ENCODE data around the gene PADI4.

- TF ChIP-seq MXI1 (IDR thresholded peaks at IDR 0.05; ENCODE audit: borderline replicate concordance, low read depth, low read length), result no peak
- TF ChIP-seq CTCF (conservative IDR thresholded peaks at IDR 0.05; ENCODE audit: low read depth, low read length), result no peak
- TF ChIP-seq BHLHE40 (IDR thresholded peaks at IDR 0.05; ENCODE audit: low read depth, low read length), result no peak
- no peak for TF ChIP-seq POLR2A (IDR thresholded peaks at IDR 0.05; ENCODE audit: low read depth, low read length)
- TF ChIP-seq RCOR1 (IDR thresholded peaks at IDR 0.05; ENCODE audit: insufficient replicate concordance, low read length), result no peak
- no peak for TF ChIP-seq ELK1 (IDR thresholded peaks at IDR 0.05; ENCODE audit: borderline replicate concordance, low read depth, low read length)
- TF ChIP-seq NFE2L2 (IDR thresholded peaks at IDR 0.05; ENCODE audit: low read depth, low read length), result no peak
- no peak for TF ChIP-seq SMC3 (IDR thresholded peaks at IDR 0.05; ENCODE audit: low read depth, low read length)
- no peak for TF ChIP-seq MAFK (IDR thresholded peaks at IDR 0.05; ENCODE audit: low read depth, low read length)
- TF ChIP-seq CEBPB (IDR thresholded peaks at IDR 0.05; ENCODE audit: low read depth, low read length), result no peak
- no peak for TF ChIP-seq RFX5 (IDR thresholded peaks at IDR 0.05; ENCODE audit: low read depth, low read length)
- no peak for TF ChIP-seq RAD21 (IDR thresholded peaks at IDR 0.05; ENCODE audit: low read length)
- no peak for TF ChIP-seq USF2 (IDR thresholded peaks at IDR 0.05; ENCODE audit: low read depth, low read length)
Observed at GRCh38 chr1:17258758-17259130, 49.3 kb upstream of the PADI4 start.

All from IMR-90 (cell line).